H1 (cell line): ENCODE data around the gene ERN2. TPM values are rescaled to one million over a fixed set of nuclear protein-coding genes. Genes with fewer than 3 reads are reported as not detected.

Experiments
- CTCF ChIA-PET: fragments of 300-600 bp; sonication (Branson Sonifier 250); formaldehyde crosslinking; loops from one replicate; lab custom pipeline; 2021; ENCODE audit not compliant: partially characterized antibody; lab: Charles Lee
- POLR2A ChIA-PET: fragments of 300-600 bp; sonication (Branson Sonifier 250); formaldehyde crosslinking; loops from one replicate; lab custom pipeline; 2021; ENCODE audit warnings: inconsistent platforms; ENCODE audit not compliant: partially characterized antibody; lab: Charles Lee
- DNase-seq, 2 experiments: peaks; one replicate each; pipeline versions ENCODE4 v3.0.0 to v3.0.0-alpha.2; 2010 to 2022; ENCODE audit warnings: low spot score in 2 of 2, low read depth in 1 of 2, mixed read lengths in 1 of 2
- FAIRE-seq: peaks from 2 replicates; lab custom pipeline; 2011; peaks lifted over from hg19 to GRCh38; lab: Jason Lieb, UNC
- H2AFZ ChIP-seq: 2 replicates; pipeline ENCODE4 v1.8.1; 2012; ENCODE audit warnings: low read length, inconsistent platforms
- H2AK5ac ChIP-seq: 2 replicates; pipeline ENCODE4 v1.6.1; 2013; ENCODE audit warnings: low read depth, low read length
- H2BK120ac ChIP-seq: replicated peaks from 2 replicates; pipeline ENCODE3; 2013; ENCODE audit warnings: low read depth, low read length, inconsistent platforms
- H2BK12ac ChIP-seq: 2 replicates; pipeline ENCODE4 v1.6.1; 2013; ENCODE audit warnings: low read depth, low read length
- H2BK15ac ChIP-seq: 2 replicates; pipeline ENCODE4 v1.6.1; 2013; ENCODE audit warnings: low read length
- H2BK20ac ChIP-seq: 2 replicates; pipeline ENCODE4 v1.6.1; 2013; ENCODE audit warnings: low read length
- H2BK5ac ChIP-seq: 2 replicates; pipeline ENCODE4 v1.6.1; 2013; ENCODE audit warnings: low read depth, low read length
- H3K14ac ChIP-seq: 2 replicates; pipeline ENCODE4 v1.6.1; 2013; ENCODE audit warnings: inconsistent platforms; ENCODE audit not compliant: insufficient read length
- H3K18ac ChIP-seq: 2 replicates; pipeline ENCODE4 v1.6.1; 2013; ENCODE audit warnings: low read length; ENCODE audit errors: extremely low read depth
- H3K23ac ChIP-seq: 2 replicates; pipeline ENCODE4 v1.6.1; 2013; ENCODE audit warnings: inconsistent platforms; ENCODE audit not compliant: insufficient read length
- H3K23me2 ChIP-seq: 2 replicates; pipeline ENCODE4 v1.6.1; 2013; ENCODE audit warnings: low read depth, low read length
- H3K27ac ChIP-seq: 2 replicates; pipeline ENCODE4 v1.6.1; 2011; ENCODE audit warnings: low read depth, low read length, inconsistent platforms
- H3K27me3 ChIP-seq, 4 experiments: replicated peaks in 1 of 4; 1 replicate in 1 of 4; 2 replicates in 3 of 4; pipeline versions ENCODE4 v1.6.1 to v1.8.1; 2011 to 2013; ENCODE audit warnings: low read length in 3 of 4, mild to moderate bottlenecking in 3 of 4, inconsistent platforms in 2 of 4, mixed read lengths in 2 of 4, moderate library complexity in 1 of 4; ENCODE audit not compliant: control insufficient read depth in 3 of 4, insufficient read depth in 3 of 4; ENCODE audit errors: extremely low read depth in 1 of 4
- H3K36me3 ChIP-seq, 4 experiments: 2 replicates each; pipeline versions ENCODE4 v1.6.1 to v1.8.1; 2011 to 2013; ENCODE audit warnings: mild to moderate bottlenecking in 4 of 4, low read length in 3 of 4, moderate library complexity in 2 of 4, control low read depth in 1 of 4, inconsistent platforms in 1 of 4; ENCODE audit not compliant: insufficient read depth in 4 of 4, control insufficient read depth in 2 of 4
- H3K4ac ChIP-seq: replicated peaks from 2 replicates; pipeline ENCODE3; 2013; ENCODE audit warnings: low read length, low read depth, mixed read lengths, inconsistent platforms; ENCODE audit not compliant: insufficient read length
- H3K4me1 ChIP-seq, 4 experiments: replicated peaks in 1 of 4; 1 replicate in 1 of 4; 2 replicates in 3 of 4; pipeline versions ENCODE4 v1.6.1 to v1.8.1; 2011 to 2013; ENCODE audit warnings: low read length in 3 of 4, inconsistent platforms in 2 of 4, mixed read lengths in 1 of 4; ENCODE audit not compliant: insufficient read depth in 4 of 4, control insufficient read depth in 3 of 4
- H3K4me2 ChIP-seq, 2 experiments: 2 replicates each; pipeline versions ENCODE4 v1.6.1 to v1.8.1; 2011 to 2013; ENCODE audit warnings: low read depth in 2 of 2, low read length in 2 of 2, control low read depth in 1 of 2, inconsistent platforms in 1 of 2, mild to moderate bottlenecking in 1 of 2; ENCODE audit not compliant: insufficient read depth in 1 of 2
- H3K4me3 ChIP-seq, 4 experiments: fragments of 200-600, 300-600 bp in 1 of 4; sonication (generic), shearing (Covaris generic), sonication (Bioruptor Twin) in 1 of 4; 2 replicates each; pipeline versions ENCODE4 v1.5.1 to v1.8.1; 2011 to 2016; ENCODE audit warnings: low read length in 4 of 4, low read depth in 3 of 4, control low read depth in 2 of 4, inconsistent platforms in 2 of 4, mild to moderate bottlenecking in 2 of 4, mixed read lengths in 1 of 4, moderate library complexity in 1 of 4; ENCODE audit not compliant: insufficient read depth in 2 of 4; ENCODE audit errors: extremely low read depth in 1 of 4
- H3K56ac ChIP-seq: replicated peaks from 2 replicates; pipeline ENCODE3; 2013; ENCODE audit warnings: low read depth, mild to moderate bottlenecking, mixed read lengths, low read length, inconsistent platforms; ENCODE audit not compliant: insufficient read length
- H3K79me1 ChIP-seq: 2 replicates; pipeline ENCODE4 v1.6.1; 2013; ENCODE audit warnings: low read depth, low read length, control low read depth
- H3K79me2 ChIP-seq, 2 experiments: 2 replicates each; pipeline versions ENCODE4 v1.6.1 to v1.8.1; 2012 to 2013; ENCODE audit warnings: low read length in 2 of 2, mild to moderate bottlenecking in 2 of 2, inconsistent platforms in 1 of 2; ENCODE audit not compliant: insufficient read depth in 2 of 2, control insufficient read depth in 1 of 2
- H3K9ac ChIP-seq, 4 experiments: replicated peaks in 1 of 4; 1 replicate in 1 of 4; 2 replicates in 3 of 4; pipeline versions ENCODE4 v1.6.1 to v1.8.1; 2011 to 2013; ENCODE audit warnings: low read depth in 3 of 4, low read length in 3 of 4, control low read depth in 2 of 4, mild to moderate bottlenecking in 2 of 4, moderate library complexity in 2 of 4, inconsistent platforms in 1 of 4; ENCODE audit errors: extremely low read depth in 1 of 4
- H3K9me3 ChIP-seq, 2 experiments: 2 replicates each; pipeline versions ENCODE4 v1.6.1 to v1.8.1; 2012 to 2013; ENCODE audit warnings: mild to moderate bottlenecking in 2 of 2, moderate library complexity in 2 of 2, control low read depth in 1 of 2, inconsistent platforms in 1 of 2, low read depth in 1 of 2, low read length in 1 of 2, mixed read lengths in 1 of 2; ENCODE audit not compliant: insufficient read depth in 2 of 2
- H4K20me1 ChIP-seq, 2 experiments: replicated peaks in 1 of 2; 2 replicates each; pipeline versions ENCODE3 to v1.8.1; 2011 to 2013; ENCODE audit warnings: inconsistent platforms in 2 of 2, low read length in 2 of 2, mild to moderate bottlenecking in 1 of 2; ENCODE audit not compliant: insufficient read depth in 2 of 2, control insufficient read depth in 1 of 2
- H4K5ac ChIP-seq: 2 replicates; pipeline ENCODE4 v1.6.1; 2013; ENCODE audit warnings: low read length, low read depth, mixed read lengths, inconsistent platforms; ENCODE audit not compliant: insufficient read length
- H4K8ac ChIP-seq: 2 replicates; pipeline ENCODE4 v1.8.0; 2013; ENCODE audit warnings: mild to moderate bottlenecking, moderate library complexity, low read length, inconsistent platforms; ENCODE audit not compliant: insufficient read depth; ENCODE audit errors: extremely low read depth
- H4K91ac ChIP-seq: replicated peaks from 2 replicates; pipeline ENCODE3; 2013; ENCODE audit warnings: low read length, mixed read lengths, inconsistent platforms; ENCODE audit not compliant: insufficient read length
- ATF2 ChIP-seq: IDR thresholded peaks from 2 replicates; pipeline ENCODE4 v1.6.1; 2012; ENCODE audit warnings: low read length, inconsistent platforms
- CHD1 ChIP-seq: IDR thresholded peaks from 2 replicates; pipeline ENCODE4 v1.6.1; 2012; ENCODE audit warnings: low read depth, low read length, improper control_type of control experiment
- PHF8 ChIP-seq: fragments of 200-600 bp; sonication (generic); conservative IDR thresholded peaks from 2 replicates; pipeline ENCODE4 v1.7.1; 2012; ENCODE audit warnings: low read depth, mild to moderate bottlenecking, inconsistent platforms, low read length, moderate library complexity
- POLR2AphosphoS5 ChIP-seq: IDR thresholded peaks from 2 replicates; pipeline ENCODE4 v1.6.1; 2011; ENCODE audit warnings: low read depth, low read length
- RBBP5 ChIP-seq: IDR thresholded peaks from 2 replicates; pipeline ENCODE4 v1.7.1; 2012; ENCODE audit warnings: low read depth, mild to moderate bottlenecking, inconsistent platforms, low read length, moderate library complexity, borderline replicate concordance
- TAF7 ChIP-seq: optimal IDR thresholded peaks from 2 replicates; pipeline ENCODE3; 2011; ENCODE audit warnings: low read depth, mild to moderate bottlenecking, inconsistent platforms, low read length, moderate library complexity, borderline replicate concordance
- WGBS, 2 experiments: shearing (Covaris generic) in 1 of 2; methylation state at CpG; one replicate each; pipeline versions ENCODE4 v1.1.6 to v1.1.7; 2013 to 2015; ENCODE audit warnings: low lambda C conversion rate in 2 of 2, mixed read lengths in 2 of 2, inconsistent platforms in 1 of 2, low coverage in 1 of 2, missing lambda C conversion rate in 1 of 2; ENCODE audit not compliant: insufficient replicate concordance in 2 of 2, insufficient coverage in 1 of 2, insufficient read length in 1 of 2; ENCODE audit errors: extremely low coverage in 1 of 2, missing lambda C conversion rate in 1 of 2; 5-methylcytosine and 5-hydroxymethylcytosine counted together
- polyA plus RNA-seq, 7 experiments: library from polyadenylated mRNA; depleted of rRNA in 3 of 7; stranded (reverse) in 5 of 7; unstranded in 2 of 7; fragments of >200 nt in 5 of 7; fragments of 200-250 nt in 2 of 7; gene quantifications; 1 replicate in 5 of 7; 2 replicates in 1 of 7; 4 replicates in 1 of 7; pipeline versions ENCODE4 v1.2.1 to v1.2.3, GENCODE V29; 2011 to 2013; ENCODE audit warnings: missing spikeins in 2 of 7, mixed read lengths in 2 of 7
- total RNA-seq: library from RNA; stranded (reverse); fragmentation: NEBNext Ultra II Directional; extraction: Animal tissue kit (Norgen Biotek cat#: 25700); gene quantifications from 2 replicates; pipeline ENCODE4 v1.2.1, GENCODE V29; 2021

The ERN2 gene
- total and polyA plus RNA-seq, 2 of the 8 experiments (the other 6 are each of a cell fraction or from before 2014, with no cell fraction given) = 2.4 to 4.4 TPM

- Histone ChIP-seq H4K5ac (no peak overlapping the region), H3K56ac (no peak overlapping the region), H3K9me3 (no peaks in the 10 kb centered on the region), H3K79me2 (no peaks in the 10 kb centered on the region), H3K18ac (no peak overlapping the region), H3K9ac (no peak overlapping the region), H3K27ac (no peak overlapping the region), H3K79me1 (no peaks in the 10 kb centered on the region), H3K14ac (no peak overlapping the region), H2BK5ac (no peak overlapping the region), H3K4ac (no peak overlapping the region), H3K4me2 (no peak overlapping the region), H2BK20ac (no peak overlapping the region), H4K91ac (no peak overlapping the region), H4K8ac (no peak overlapping the region), H3K4me3 (no peak overlapping the region), H2BK12ac (no peak overlapping the region), H4K20me1 (peaks cover under 1 to 3% of the 10 kb centered on the region in 2 experiments), H3K36me3 (peaks cover 10 to 60% (median 40%) of the 10 kb centered on the region in 4 experiments), H2AK5ac (no peak overlapping the region), H2AFZ (no peak overlapping the region), H3K23ac (no peak overlapping the region), H3K23me2 (no peaks in the 10 kb centered on the region), H2BK120ac (no peak overlapping the region), H3K27me3 (no peaks in the 10 kb centered on the region), H3K4me1 (no peaks in the 10 kb centered on the region), H2BK15ac (no peak overlapping the region)
- FAIRE-seq (no peak), DNase-seq (no peak)
- WGBS, 2 experiments = 89% methylated on average over 4 of the region's 4 CpGs; no CpG with 5 or more reads in 1 of the 2 experiments
- CTCF ChIA-PET = interaction anchor here (1.0 to 1.6 kb wide), 3 partner anchors 9 to 45 kb away, joined by 3 to 7 read pairs (median 3); partner anchors contain the start of gene PLK1
- POLR2A ChIA-PET = interaction anchor here (3.2 to 4.5 kb wide), 2 partner anchors 10 kb away, joined by 9 to 23 read pairs; partner anchors contain the start of gene PLK1
- TF ChIP-seq RBBP5 = no peak
- TF ChIP-seq PHF8 = no peak
- no peak for TF ChIP-seq CHD1
- no peak for TF ChIP-seq POLR2AphosphoS5
- no peak for TF ChIP-seq ATF2
- no peak for TF ChIP-seq TAF7
Observed at GRCh38 chr16:23668873-23669272, 44.1 kb downstream of the ERN2 start.
